Fibroblast of skin of scalp (primary cell): Measurements from ENCODE around the gene UBLCP1.
A peak's percentile ranks its signal among the peaks of the same experiment; 100 is the strongest.

Experiments
- DNase-seq: peaks from one replicate; pipeline ENCODE4 v3.0.0-alpha.2; 2013

The UBLCP1 gene

DNA sequence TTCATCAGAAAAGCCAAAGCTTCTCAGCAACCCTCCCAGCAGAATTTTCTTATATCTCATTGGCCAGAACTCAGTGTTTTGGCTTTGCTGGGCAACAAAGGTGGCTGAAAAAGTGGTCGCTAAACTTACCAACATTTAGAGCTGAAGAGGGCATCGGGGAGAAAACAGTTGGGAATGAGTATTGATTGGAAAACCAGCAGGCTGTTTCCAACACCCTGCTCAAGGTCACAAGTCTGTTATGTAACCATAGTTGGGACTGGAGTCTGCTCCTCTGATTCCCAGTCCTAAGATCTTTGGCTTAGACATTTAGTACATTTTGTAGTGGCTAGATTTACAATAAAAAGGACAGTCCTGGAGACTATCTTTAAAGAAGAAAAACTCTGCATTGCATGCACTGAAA lies 50.1 kb downstream of the UBLCP1 start:
- DNase-seq = no peak

- DNase-seq = peak; percentile 48
Measured at GRCh38 chr5:159316519-159317383, 53.7 kb downstream of the UBLCP1 start.

DNA sequence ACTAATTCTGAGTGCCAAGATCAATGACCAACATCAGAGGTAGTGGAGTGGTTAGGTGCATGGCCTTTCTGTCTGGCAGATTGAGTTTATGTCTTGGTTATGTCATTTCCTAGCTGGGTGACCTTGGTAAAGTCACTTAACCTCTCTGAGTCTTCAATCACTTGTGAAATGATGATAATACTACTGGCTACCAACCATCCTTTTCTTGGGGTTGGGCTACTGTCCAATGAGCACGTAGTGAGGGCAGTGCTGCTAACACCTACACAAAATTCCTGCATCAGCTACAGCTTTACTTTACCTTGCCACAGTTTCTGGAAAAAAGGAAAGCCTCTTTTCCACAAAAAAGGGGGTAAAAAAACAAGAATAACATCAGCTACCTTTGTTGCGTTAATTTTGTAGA lies 54.8 kb downstream of the UBLCP1 start:
- DNase-seq = no peak

- DNase-seq = no peak
Measured at GRCh38 chr5:159318448-159318847, 55.4 kb downstream of the UBLCP1 start.

GRCh38 chr5:159319363-159319762 lies 56.3 kb downstream of the UBLCP1 start:
- DNase-seq = no peak

GRCh38 chr5:159319832-159320231 lies 56.7 kb downstream of the UBLCP1 start:
- no peak for DNase-seq

DNA sequence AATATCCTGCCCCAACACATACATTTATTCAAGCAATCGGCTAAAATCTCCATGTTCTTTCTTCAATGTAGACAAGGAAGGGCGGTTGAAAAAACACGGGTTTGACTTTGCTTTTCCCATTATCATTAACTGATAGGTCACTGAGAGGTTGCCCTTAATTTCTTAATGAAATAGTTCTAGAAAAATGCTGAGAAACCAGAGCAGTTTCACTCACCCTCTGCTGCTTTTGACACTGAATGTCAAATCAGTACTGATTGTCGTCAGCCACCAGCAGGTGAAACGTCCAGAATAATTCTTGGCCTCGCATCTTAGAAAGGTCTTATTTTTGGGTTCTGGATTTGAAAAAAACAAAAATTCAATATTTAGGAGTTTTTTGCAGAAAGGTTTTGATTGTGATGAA lies 59.1 kb downstream of the UBLCP1 start:
- DNase-seq = no peak

- DNase-seq = peak; percentile 79
Measured at GRCh38 chr5:159324102-159324755, 61.1 kb downstream of the UBLCP1 start.

- no peak for DNase-seq
Measured at GRCh38 chr5:159324986-159325385, 61.9 kb downstream of the UBLCP1 start.

DNA sequence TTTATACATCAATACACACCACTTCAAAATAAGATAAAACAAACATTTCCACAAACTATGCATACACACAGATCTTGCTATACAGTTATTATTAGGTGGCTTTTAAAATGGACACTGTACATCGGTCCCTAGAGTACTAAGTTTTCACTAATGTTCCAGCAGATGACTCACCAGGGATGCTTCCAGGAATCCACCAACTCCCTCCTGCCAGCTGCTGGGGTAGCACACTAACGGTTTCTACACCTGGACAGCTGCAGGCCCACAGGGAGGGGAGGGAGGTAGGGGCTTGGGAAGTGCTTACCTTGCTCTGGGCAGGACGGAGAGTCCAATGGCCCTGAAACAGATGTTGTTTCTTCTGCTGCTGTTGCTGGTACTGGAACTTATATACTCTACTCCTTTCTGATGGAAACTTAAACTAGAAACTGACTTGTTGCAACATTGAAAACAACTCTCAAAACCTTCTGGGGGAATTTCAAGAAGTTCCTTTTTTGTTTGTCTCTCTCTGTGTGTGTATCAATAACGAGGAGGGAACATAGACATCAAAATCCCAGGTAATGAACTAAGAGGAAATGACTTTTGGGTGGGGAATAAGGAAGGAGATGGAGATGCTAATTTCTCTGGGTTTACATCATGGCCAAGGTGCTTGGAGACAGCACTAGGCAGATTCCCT lies 67.2 kb downstream of the UBLCP1 start, which contains the start of gene IL12B:
Gene IL12B, minus strand, starts transcription at position 357 of the 670 bp plus-strand sequence. CDS start 3,705 bp downstream, outside the sequence.
- DNase-seq = peak; percentile 35

GRCh38 chr5:159331093-159331973 lies 68.2 kb downstream of the UBLCP1 start:
- peak; percentile 35 for DNase-seq

DNA sequence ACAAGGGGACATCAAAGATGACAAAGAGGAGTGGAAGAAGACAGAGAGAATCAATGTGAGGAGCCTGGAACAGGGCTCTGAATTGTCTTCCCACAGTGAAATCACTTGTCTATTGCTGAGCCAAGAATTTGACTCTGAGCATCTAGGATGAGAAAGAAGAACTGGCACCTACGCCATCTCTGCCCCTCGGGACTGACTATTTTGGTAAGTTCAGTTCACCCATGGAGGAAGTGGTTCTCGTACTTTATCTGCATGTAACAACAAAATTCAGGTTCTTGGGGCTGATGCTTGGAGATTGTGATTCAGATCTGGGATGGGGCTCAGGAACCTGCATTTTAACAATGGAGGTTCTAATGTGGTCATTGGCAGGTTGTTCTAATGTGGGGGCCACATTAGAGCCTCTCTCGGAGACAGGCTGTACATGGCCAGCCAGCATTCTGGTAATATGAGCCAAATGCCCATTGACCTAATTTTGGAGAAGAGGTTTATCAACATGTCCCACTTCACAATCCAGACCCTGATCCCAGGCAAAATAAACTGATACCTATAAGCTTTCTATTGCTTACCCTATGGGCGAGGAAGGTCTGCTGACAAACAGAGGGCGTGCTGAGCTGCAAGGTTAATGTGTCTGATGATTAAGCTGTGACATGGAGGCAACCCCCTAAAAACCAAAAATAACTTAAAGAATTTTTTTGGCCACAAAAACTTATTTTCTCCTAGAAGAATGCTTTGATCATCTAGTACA lies 69.9 kb downstream of the UBLCP1 start:
- DNase-seq = no peak

DNA sequence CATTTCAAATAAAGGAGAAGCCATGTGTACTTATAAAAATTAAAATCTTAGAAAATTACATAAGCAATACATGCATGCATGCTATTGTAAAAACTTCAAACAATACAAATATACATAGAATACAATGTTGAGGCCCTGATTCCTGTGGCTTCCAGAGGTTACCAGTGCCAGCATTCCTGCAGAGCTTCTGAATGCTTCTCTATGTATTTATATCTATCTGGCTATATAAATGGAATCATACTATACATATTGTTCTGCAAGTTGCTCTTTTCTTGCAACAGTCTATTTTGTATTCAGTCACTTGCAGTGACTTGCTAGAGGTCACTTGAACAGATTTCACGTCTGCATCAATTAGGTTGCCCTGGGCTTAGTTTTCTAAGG lies 70.4 kb downstream of the UBLCP1 start:
- DNase-seq = peak; percentile 51
